HEK293T (cell line): ENCODE data around the gene OR5K1.

Experiments
- ARNT ChIP-seq: fragments of 450-650 bp; IDR thresholded peaks from 2 replicates; pipeline ENCODE4 v1.6.1; 2017; ENCODE audit warnings: mild to moderate bottlenecking
- ELF4 ChIP-seq: fragments of 450-650 bp; IDR thresholded peaks from 2 replicates; pipeline ENCODE4 v1.6.1; 2017; ENCODE audit warnings: antibody characterized with exemption
- SUZ12 ChIP-seq: fragments of 450-650 bp; IDR thresholded peaks from 2 replicates; pipeline ENCODE4 v1.6.1; 2016; ENCODE audit warnings: mild to moderate bottlenecking

- TF ChIP-seq SUZ12 = no peak
- no peak for TF ChIP-seq ELF4
- TF ChIP-seq ARNT = no peak
Measured at GRCh38 chr3:98454929-98455328, 8.1 kb upstream of the OR5K1 start.
